AG04449 (cell line): ENCODE data around the gene STARD5.

ENCODE experiments used
- CTCF ChIA-PET: fragments of 350-600 bp; formaldehyde crosslinking; extraction: SDS; loops from one replicate; lab custom pipeline; 2021; ENCODE audit warnings: antibody characterized with exemption; lab: Yijun Ruan, JAX
- POLR2A ChIA-PET: fragments of 400-600, 350-600 bp; formaldehyde crosslinking; extraction: SDS; loops from one replicate; lab custom pipeline; 2020; ENCODE audit warnings: antibody characterized with exemption, inconsistent platforms; lab: Yijun Ruan, JAX
- DNase-seq: peaks from one replicate; pipeline ENCODE4 v3.0.0-alpha.2; 2010; ENCODE audit warnings: low read depth, low spot score
- H3K4me3 ChIP-seq: 2 replicates; pipeline ENCODE4 v1.5.1; 2011; ENCODE audit warnings: low read depth, mild to moderate bottlenecking, control low read depth, low read length
- TF ChIP-seq, protein P1 (sequence below): IDR thresholded peaks from one replicate; pipeline ENCODE4 v1.5.1; 2011; ENCODE audit warnings: mild to moderate bottlenecking, moderate library complexity, low read length, control low read depth, inconsistent platforms; ENCODE audit not compliant: insufficient read depth; ENCODE audit errors: missing control alignments

Gene STARD5

DNA sequence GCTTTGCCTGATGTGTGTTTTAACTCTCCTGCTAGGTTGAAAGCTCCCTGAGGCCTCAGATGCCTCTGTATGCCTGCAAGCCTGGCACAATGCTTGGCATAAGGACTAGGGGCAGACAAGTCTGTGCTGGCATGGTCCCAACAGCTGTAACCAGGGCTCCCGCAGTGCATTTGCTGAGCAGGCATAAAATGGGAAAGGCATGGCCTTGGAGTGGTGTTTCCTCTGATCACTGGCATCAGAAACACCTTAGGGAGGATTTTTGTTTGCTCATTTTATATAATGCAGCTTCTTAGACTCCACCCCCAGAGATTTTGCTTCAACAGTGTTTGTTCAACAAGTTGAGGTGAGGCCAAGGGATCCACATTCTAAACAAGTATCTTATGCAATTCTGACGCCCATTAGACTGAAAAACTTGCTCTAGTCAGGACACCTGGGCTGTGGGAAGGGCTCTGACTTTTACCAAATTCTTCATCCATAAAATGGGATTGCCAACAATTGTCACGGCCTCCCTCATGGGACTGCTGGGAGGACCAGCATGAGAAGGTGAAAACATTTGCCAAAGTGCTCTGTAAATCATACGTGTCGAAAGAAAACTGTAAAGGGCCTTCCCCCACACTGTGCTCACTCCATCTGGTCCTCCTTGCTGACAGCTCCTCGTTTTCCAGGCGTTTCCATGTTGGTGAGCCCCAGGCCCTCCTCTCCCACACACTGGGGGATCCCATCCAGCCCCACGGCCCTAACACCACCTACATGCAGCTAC lies 43.1 kb downstream of the STARD5 start:
- CTCF ChIA-PET: interaction anchor here (0.9 to 20.3 kb wide), 8 partner anchors 13 to 130 kb away, joined by 3 to 517 read pairs (median 5); no protein-coding TSS in a partner anchor
- H3K4me3 ChIP-seq: no peak overlapping the region
- no peak for DNase-seq
- TF ChIP-seq, protein P1, sequence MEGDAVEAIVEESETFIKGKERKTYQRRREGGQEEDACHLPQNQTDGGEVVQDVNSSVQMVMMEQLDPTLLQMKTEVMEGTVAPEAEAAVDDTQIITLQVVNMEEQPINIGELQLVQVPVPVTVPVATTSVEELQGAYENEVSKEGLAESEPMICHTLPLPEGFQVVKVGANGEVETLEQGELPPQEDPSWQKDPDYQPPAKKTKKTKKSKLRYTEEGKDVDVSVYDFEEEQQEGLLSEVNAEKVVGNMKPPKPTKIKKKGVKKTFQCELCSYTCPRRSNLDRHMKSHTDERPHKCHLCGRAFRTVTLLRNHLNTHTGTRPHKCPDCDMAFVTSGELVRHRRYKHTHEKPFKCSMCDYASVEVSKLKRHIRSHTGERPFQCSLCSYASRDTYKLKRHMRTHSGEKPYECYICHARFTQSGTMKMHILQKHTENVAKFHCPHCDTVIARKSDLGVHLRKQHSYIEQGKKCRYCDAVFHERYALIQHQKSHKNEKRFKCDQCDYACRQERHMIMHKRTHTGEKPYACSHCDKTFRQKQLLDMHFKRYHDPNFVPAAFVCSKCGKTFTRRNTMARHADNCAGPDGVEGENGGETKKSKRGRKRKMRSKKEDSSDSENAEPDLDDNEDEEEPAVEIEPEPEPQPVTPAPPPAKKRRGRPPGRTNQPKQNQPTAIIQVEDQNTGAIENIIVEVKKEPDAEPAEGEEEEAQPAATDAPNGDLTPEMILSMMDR: no peak
- POLR2A ChIA-PET: interaction anchor here (0.9 kb wide), 1 partner anchor 47 kb away, joined by 5 read pairs; no protein-coding TSS in a partner anchor

DNA sequence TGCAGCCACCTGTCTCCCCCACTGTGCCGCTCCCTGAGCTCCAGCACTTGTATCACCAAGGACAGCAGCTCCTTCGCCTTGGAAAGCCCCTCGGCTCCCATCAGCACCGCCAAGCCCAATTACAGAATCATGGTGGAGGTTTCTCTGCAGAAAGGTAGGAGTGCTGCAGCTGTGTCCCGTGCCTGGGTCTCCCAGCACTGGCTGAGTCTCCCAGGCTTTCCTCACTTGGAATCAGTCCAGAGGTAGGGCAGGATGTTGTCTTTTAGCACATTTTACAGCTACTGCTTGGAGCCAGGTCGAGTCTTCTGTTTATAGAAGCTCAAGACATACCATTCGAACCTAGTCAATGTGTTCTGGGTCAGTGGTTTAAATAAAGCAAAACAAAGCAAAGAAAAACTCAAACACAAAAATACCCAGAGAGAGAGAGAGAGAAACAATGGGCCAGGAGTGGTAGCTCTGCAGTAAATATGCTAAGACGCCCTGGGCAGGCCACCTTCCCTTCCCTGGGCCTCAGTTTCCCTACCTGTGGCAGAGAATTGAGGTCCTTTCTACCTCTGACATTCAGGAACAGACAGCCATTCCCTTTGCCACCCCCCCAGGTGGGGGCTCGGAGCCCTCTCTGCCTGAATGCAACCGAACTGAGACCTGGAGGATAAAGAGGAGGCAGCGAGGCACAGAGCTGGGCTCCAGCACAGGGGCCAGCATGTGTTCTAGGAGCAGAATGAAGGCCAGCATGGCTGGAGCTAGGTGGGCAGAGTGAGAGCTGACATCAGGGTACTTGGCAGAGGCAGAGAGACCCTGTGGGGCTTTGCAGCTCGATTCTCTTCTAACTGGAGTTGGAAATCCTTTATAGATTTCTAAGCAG lies 44.1 kb downstream of the STARD5 start:
- no peak overlapping the region for H3K4me3 ChIP-seq
- POLR2A ChIA-PET: interaction anchor here (0.9 kb wide), 1 partner anchor 48 kb away, joined by 5 read pairs; no protein-coding TSS in a partner anchor
- TF ChIP-seq, protein P1: no peak
- CTCF ChIA-PET: interaction anchor here (0.9 to 20.3 kb wide), 9 partner anchors 14 to 131 kb away, joined by 3 to 517 read pairs (median 5); no protein-coding TSS in a partner anchor
- DNase-seq: no peak

DNA sequence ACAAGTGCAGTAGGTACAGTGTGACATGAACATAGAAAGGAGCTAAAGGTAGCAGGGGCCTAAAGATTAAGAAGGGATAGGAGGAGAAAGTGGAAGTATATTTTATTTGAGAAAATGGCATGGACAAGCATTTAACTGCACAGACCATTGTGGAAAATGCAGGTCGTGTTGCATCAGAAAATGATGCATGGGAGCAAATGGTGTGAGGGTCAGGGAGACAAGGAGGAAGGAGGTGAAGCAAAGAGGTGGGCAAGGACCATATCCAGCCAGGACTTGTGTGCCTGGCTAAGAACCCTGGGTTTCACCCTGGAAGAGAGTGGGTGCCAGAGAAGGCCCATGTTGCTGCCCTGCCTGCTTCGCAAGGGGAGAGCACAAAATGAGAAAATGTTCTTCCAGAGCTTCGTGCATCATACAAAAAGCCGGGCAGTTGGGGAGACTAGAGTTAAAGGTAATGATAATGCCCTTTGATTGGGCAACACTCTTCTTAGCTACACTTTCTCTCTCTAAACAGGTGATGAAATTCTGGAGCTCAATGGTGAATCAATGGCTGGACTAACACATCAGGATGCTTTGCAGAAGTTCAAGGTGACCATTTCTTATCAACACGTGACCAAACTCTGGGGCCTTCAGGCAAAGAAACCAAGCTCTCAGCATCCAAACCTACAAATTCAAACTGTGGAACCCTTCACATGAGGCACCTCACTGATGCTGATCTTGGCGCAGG lies 45.5 kb downstream of the STARD5 start:
- no peak for DNase-seq
- CTCF ChIA-PET: interaction anchor here (0.6 to 20.3 kb wide), 8 partner anchors 12 to 277 kb away, joined by 3 to 517 read pairs (median 4); no protein-coding TSS in a partner anchor
- TF ChIP-seq, protein P1: no peak
- no peak overlapping the region for H3K4me3 ChIP-seq
- POLR2A ChIA-PET: no interaction called here

DNA sequence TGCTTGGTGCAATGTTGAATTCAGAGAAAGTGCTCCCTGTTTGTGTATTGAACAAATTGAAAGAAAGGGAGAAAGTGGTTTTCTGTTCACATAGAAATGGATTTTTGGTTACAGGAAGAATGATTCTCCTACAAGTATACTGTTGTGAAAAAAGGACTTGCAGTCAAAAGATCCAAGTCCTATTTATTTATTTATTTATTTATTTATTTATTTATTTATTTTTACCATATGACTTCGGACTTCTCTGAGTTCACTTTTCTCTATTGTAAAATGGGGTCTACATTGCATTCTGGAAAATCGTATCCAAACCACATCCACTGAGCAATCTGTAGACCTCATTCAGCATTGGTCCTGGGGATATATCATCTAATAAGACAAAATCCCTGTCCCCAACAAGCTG lies 46.1 kb downstream of the STARD5 start:
- no peak for DNase-seq
- POLR2A ChIA-PET: no interaction called here
- TF ChIP-seq, protein P1: no peak
- H3K4me3 ChIP-seq: no peak overlapping the region
- CTCF ChIA-PET: interaction anchor here (0.6 to 20.3 kb wide), 5 partner anchors 12 to 133 kb away, joined by 3 to 517 read pairs (median 8); no protein-coding TSS in a partner anchor

DNA sequence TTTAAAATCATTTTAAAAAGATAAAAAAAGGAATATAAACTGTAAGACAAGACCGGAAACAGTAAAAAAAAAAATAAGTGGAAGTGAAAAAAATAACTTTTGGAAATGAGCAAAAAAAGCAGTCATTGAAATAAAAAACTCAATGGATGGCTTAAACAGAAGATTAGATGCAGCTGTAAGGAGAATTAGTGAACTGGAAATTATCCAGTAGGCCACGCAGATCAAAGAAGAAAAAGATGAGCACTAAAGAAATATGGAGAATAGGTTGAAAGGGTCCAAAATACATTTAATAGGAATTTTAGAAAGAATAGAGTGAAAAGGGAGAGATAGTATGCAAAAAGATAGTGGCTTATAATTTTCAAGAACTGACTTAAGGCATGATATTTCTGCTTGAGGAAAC lies 47.0 kb downstream of the STARD5 start:
- ChIA-PET POLR2A (no interaction called here), CTCF (interaction anchor here (0.8 to 20.3 kb wide), 4 partner anchors 11 to 124 kb away, joined by 3 to 517 read pairs (median 50); no protein-coding TSS in a partner anchor)
- no peak for DNase-seq
- TF ChIP-seq, protein P1: no peak
- no peak overlapping the region for H3K4me3 ChIP-seq
